SK-N-SH (cell line): ENCODE measurements around the gene PCDHB3.
"Not testable (repeated sequence)": the region's sequence is repeated elsewhere in the genome, so short reads cannot be mapped to it uniquely, and the experiment has no call there.

Source experiments
- CHD2 ChIP-seq: fragments of 150-350 bp; IDR thresholded peaks from 2 replicates; pipeline ENCODE4 v1.6.1; 2018; ENCODE audit warnings: low read length; ENCODE audit not compliant: partially characterized antibody
- EP300 ChIP-seq, 2 experiments: IDR thresholded peaks; 2 replicates each; pipeline versions ENCODE4 v1.4.0 to v1.6.1; 2012; ENCODE audit warnings: borderline replicate concordance in 1 of 2, low read depth in 1 of 2, low read length in 1 of 2
- GATA2 ChIP-seq: sonication (generic); formaldehyde crosslinking; IDR thresholded peaks from 2 replicates; pipeline ENCODE4 v1.5.0; 2020; ENCODE audit warnings: mild to moderate bottlenecking, missing genetic modification reagents
- TF ChIP-seq, protein P1 (sequence below): fragments of 200-600 bp; sonication (generic); IDR thresholded peaks from 2 replicates; pipeline ENCODE4 v1.6.1; 2017; ENCODE audit warnings: antibody characterized with exemption, mild to moderate bottlenecking, moderate library complexity
- TF ChIP-seq, protein P2 (sequence below): fragments of 150-350 bp; IDR thresholded peaks from 2 replicates; pipeline ENCODE4 v1.6.1; 2017; ENCODE audit warnings: antibody characterized with exemption, low read length, low read depth, borderline replicate concordance

- not testable (repeated sequence) for TF ChIP-seq EP300 (IDR thresholded peaks at IDR 0.05; ENCODE audit: borderline replicate concordance in 1 of 2, low read depth in 1 of 2, low read length in 1 of 2); CHD2; GATA2
- TF ChIP-seq, protein P1, sequence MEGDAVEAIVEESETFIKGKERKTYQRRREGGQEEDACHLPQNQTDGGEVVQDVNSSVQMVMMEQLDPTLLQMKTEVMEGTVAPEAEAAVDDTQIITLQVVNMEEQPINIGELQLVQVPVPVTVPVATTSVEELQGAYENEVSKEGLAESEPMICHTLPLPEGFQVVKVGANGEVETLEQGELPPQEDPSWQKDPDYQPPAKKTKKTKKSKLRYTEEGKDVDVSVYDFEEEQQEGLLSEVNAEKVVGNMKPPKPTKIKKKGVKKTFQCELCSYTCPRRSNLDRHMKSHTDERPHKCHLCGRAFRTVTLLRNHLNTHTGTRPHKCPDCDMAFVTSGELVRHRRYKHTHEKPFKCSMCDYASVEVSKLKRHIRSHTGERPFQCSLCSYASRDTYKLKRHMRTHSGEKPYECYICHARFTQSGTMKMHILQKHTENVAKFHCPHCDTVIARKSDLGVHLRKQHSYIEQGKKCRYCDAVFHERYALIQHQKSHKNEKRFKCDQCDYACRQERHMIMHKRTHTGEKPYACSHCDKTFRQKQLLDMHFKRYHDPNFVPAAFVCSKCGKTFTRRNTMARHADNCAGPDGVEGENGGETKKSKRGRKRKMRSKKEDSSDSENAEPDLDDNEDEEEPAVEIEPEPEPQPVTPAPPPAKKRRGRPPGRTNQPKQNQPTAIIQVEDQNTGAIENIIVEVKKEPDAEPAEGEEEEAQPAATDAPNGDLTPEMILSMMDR: not testable (repeated sequence)
- TF ChIP-seq, protein P2, sequence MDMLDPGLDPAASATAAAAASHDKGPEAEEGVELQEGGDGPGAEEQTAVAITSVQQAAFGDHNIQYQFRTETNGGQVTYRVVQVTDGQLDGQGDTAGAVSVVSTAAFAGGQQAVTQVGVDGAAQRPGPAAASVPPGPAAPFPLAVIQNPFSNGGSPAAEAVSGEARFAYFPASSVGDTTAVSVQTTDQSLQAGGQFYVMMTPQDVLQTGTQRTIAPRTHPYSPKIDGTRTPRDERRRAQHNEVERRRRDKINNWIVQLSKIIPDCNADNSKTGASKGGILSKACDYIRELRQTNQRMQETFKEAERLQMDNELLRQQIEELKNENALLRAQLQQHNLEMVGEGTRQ: not testable (repeated sequence)
Measured at GRCh38 chr5:141102070-141102469, 1.8 kb downstream of the PCDHB3 start.
